ENCODE results near the gene ATRX.

- TF ChIP-seq CTCF (conservative IDR thresholded peaks at IDR 0.05; ENCODE audit: low read length) (no peak), EZH2phosphoT487 (IDR thresholded peaks at IDR 0.05; ENCODE audit: borderline replicate concordance) (no peak)
These were observed 276.0 kb downstream of the ATRX start for GRCh38 chrX:77510007-77510406.

Data from Loucy (cell line).